SK-N-SH (cell line): ENCODE data around the gene YPEL1.

Experiments
- CHD2 ChIP-seq: fragments of 150-350 bp; IDR thresholded peaks from 2 replicates; pipeline ENCODE4 v1.6.1; 2018; ENCODE audit warnings: low read length; ENCODE audit not compliant: partially characterized antibody
- MXI1 ChIP-seq: IDR thresholded peaks from 2 replicates; pipeline ENCODE4 v1.6.1; 2012; ENCODE audit warnings: mild to moderate bottlenecking, low read depth, low read length, improper control_type of control experiment
- POLR2AphosphoS5 ChIP-seq: IDR thresholded peaks from 2 replicates; pipeline ENCODE4 v1.6.1; 2012; ENCODE audit warnings: low read depth, low read length

DNA sequence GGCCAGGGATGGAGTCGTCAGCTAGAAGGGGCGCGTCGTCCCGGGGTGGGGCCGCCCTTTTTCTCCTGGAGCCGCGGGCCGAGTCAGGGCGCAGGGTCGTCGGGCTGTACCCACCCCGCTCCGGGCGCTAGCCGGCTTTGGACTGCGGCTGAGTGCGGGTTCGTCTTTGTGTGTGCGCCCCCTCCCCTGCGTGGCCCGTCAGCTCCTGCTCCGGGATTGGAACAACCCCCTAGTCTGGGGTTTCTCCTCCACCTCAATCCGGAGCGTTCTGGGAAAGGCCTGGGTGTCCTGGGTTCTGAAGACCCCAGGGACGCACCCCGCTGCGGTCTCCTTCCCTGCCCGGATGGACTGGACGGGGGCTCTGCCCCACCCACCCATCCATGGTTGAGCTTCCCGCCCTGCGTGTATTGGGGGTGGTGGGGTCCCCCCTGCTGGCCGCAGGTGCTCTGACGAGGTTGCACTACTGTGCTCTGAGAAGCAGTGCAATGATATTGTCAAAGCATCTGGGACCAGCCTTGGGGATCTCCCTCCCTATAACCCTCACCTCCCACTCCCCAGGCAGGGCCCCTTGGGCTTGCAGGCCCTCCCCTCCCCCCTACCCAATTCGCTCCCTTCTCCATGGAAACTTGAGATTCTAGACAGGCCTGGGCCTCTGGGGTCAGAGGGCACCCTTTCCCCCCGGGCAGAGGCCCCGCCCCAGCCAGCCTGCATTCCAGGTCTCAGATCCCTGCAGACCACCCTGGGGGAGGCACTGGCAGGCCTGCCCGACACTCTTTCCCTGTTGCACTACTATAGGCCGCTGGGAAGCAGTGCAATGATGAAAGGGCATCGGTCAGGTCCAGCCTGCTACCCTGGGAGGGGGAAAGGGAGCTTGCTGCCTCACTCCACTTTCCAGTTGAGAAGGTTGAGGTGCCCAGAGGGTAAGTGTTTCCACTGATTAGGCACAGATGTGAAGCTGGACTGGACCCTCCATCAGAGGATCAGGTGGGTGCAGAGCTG is 82.7 kb downstream of the YPEL1 start:
- TF ChIP-seq POLR2AphosphoS5 = no peak
- no peak for TF ChIP-seq CHD2
- no peak for TF ChIP-seq MXI1
